Right hindlimb (tissue), 1 donor: ENCODE data around the gene GHRL.

Source experiments
- DNase-seq: peaks from one replicate; pipeline ENCODE4 v3.0.0-alpha.2; 2018

Gene GHRL

DNA sequence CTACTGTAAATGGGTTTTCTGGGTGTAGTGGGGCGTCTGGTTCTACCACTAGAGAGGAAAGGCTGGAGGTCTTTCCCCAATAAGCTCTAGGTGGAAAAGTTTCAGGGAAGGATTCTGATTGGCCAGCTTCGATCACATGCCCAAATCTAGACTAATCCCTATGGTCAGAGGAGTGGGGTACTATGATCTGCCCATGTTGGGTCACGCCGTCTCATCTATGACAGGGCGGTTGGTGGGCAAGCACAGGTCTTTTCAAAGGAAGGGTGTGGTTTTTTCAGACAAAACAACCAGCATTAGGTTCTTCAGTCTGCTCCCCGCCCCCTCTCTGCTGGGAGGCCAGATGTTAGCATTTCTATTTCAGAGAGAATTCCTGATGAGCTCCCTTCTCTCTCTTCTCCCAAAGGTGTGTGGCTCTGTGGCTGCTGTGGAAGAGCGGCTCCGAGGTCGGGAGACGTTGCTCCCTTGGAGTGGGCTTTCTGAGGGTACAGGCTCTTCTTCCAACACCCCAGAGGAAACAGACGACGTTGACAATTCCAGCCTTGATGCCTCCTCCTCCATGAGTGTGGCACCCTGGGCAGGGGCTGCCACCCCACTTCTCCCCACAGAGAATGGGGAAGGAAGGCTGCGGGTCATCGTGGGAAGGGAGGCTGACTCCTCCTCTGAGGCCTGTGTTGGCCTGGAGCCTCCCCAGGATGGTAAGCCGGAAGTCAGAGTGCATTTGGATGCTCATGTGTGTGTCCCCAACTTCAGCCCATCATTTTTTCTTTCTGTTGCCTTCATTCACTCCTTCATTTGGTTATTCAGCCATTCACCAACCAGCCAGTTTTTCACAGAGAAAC, 54.2 kb downstream of the GHRL start:
- no peak for DNase-seq
